ENCODE data around the gene LRBA.

GRCh38 chr4:150337734-150338133 is 677.4 kb downstream of the LRBA start:
- TF ChIP-seq CTCF (IDR thresholded peaks at IDR 0.05) (no peak), POLR2A (IDR thresholded peaks at IDR 0.05) (no peak)
